Fibroblast of lung (primary cell): ENCODE results near the gene TMEM221. TPM values are rescaled to one million over a fixed set of nuclear protein-coding genes. Genes with fewer than 3 reads are reported as not detected.

Experiments
- DNase-seq, 2 donors: peaks; one replicate each; pipeline versions ENCODE4 v3.0.0 to v3.0.0-alpha.2; 2010; ENCODE audit warnings: low read depth in 2 of 2
- H2AFZ ChIP-seq: 2 replicates; pipeline ENCODE4 v1.5.1; 2012; ENCODE audit warnings: low read length, control low read depth, inconsistent platforms
- H3K27ac ChIP-seq: 2 replicates; pipeline ENCODE4 v1.5.1; 2011; ENCODE audit warnings: low read length, control low read depth; ENCODE audit not compliant: insufficient read depth
- H3K27me3 ChIP-seq: 2 replicates; pipeline ENCODE4 v1.5.1; 2011; ENCODE audit warnings: mild to moderate bottlenecking, low read length; ENCODE audit not compliant: control insufficient read depth, insufficient read depth
- H3K36me3 ChIP-seq: 2 replicates; pipeline ENCODE4 v1.5.1; 2011; ENCODE audit warnings: low read length; ENCODE audit not compliant: control insufficient read depth, insufficient read depth
- H3K4me1 ChIP-seq: 2 replicates; pipeline ENCODE4 v1.5.1; 2011; ENCODE audit warnings: low read length; ENCODE audit not compliant: control insufficient read depth, insufficient read depth; ENCODE audit errors: extremely low read depth
- H3K4me2 ChIP-seq: 2 replicates; pipeline ENCODE4 v1.5.1; 2011; ENCODE audit warnings: low read length, control low read depth; ENCODE audit not compliant: insufficient read depth; ENCODE audit errors: extremely low read depth
- H3K4me3 ChIP-seq, 4 experiments: fragments of 200-600 bp in 1 of 4; sonication (generic) in 1 of 4; replicated peaks in 1 of 4; 2 replicates each; pipeline ENCODE4 v1.5.1; 2011 to 2016; ENCODE audit warnings: low read length in 4 of 4, low read depth in 3 of 4, mild to moderate bottlenecking in 3 of 4, control low read depth in 2 of 4, inconsistent platforms in 1 of 4, mixed read lengths in 1 of 4; ENCODE audit not compliant: insufficient read depth in 1 of 4; ENCODE audit errors: control extremely low read depth in 1 of 4
- H3K79me2 ChIP-seq: 2 replicates; pipeline ENCODE4 v1.5.1; 2012; ENCODE audit warnings: mild to moderate bottlenecking, low read length, inconsistent platforms; ENCODE audit not compliant: control insufficient read depth, insufficient read depth
- H3K9ac ChIP-seq: 2 replicates; pipeline ENCODE4 v1.5.1; 2011; ENCODE audit warnings: mild to moderate bottlenecking, low read length, control low read depth; ENCODE audit not compliant: insufficient read depth
- H3K9me3 ChIP-seq: 2 replicates; pipeline ENCODE4 v1.5.1; 2012; ENCODE audit warnings: low read depth, low read length; ENCODE audit not compliant: control insufficient read depth, insufficient read depth
- H4K20me1 ChIP-seq: 2 replicates; pipeline ENCODE4 v1.5.1; 2011; ENCODE audit warnings: low read length; ENCODE audit not compliant: control insufficient read depth, insufficient read depth; ENCODE audit errors: extremely low read depth
- CTCF ChIP-seq, 2 donors: IDR thresholded peaks in 1 of 2; conservative IDR thresholded peaks in 1 of 2; 1 replicate in 1 of 2; 2 replicates in 1 of 2; pipeline ENCODE4 v1.5.1; 2011 to 2012; ENCODE audit warnings: low read length in 2 of 2, control low read depth in 1 of 2, inconsistent platforms in 1 of 2, low read depth in 1 of 2, mild to moderate bottlenecking in 1 of 2
- EZH2 ChIP-seq: IDR thresholded peaks from 2 replicates; pipeline ENCODE4 v1.5.1; 2012; ENCODE audit warnings: low read length, control low read depth, mild to moderate bottlenecking; ENCODE audit errors: missing control alignments
- polyA plus RNA-seq, 2 donors: library from polyadenylated mRNA; depleted of rRNA in 1 of 2; stranded (reverse) in 1 of 2; unstranded in 1 of 2; fragments of >200 nt; gene quantifications; 2 replicates each; pipeline ENCODE4 v1.2.1, GENCODE V29; 2011 to 2012; ENCODE audit warnings: missing spikeins in 1 of 2
- total RNA-seq: library from RNA; depleted of rRNA; stranded (reverse); fragments of >200 nt; gene quantifications from 2 replicates; pipeline ENCODE4 v1.2.1, GENCODE V29; 2014

Gene TMEM221
- total and polyA plus RNA-seq, 2 donors (not counting 1 experiment from before 2014, with no cell fraction given), result 0.17 TPM; not detected in 1

- no peak for DNase-seq
These were observed 45.2 kb downstream of the TMEM221 start for GRCh38 chr19:17402982-17403855.

DNA sequence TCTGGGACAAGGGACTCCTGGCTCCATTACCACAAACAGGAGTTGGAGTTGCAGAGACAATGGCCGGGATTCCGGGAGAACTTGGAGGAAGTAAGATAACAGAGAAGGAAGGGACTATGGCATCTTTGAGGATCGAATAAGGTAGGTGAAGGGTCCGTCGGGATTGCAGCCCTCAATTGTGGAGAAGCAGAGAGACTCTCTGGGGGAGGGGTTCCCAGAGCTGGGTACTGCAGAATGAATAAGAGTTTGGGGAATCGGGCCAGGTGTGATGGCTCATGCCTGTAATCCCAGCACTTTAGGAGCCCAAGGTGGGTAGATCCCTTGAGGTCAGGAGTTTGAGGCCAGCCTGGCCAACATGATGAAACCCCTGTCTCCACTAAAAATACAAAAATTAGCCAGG lies 46.8 kb downstream of the TMEM221 start:
- DNase-seq, result no peak
- no peak overlapping the region for H2AFZ ChIP-seq
- no peak for TF ChIP-seq EZH2
- no peak for TF ChIP-seq CTCF (conservative IDR thresholded peaks at IDR 0.05 in 1 of 2, IDR thresholded peaks at IDR 0.05 in 1 of 2; ENCODE audit: low read depth in 1 of 2, low read length in 2 of 2)
- no peaks in the 10 kb centered on the region for H3K36me3 ChIP-seq
- H3K4me1 ChIP-seq, result no peaks in the 10 kb centered on the region
- H4K20me1 ChIP-seq, result no peaks in the 10 kb centered on the region
- no peak overlapping the region for H3K27ac ChIP-seq
- H3K9me3 ChIP-seq, result no peaks in the 10 kb centered on the region
- H3K79me2 ChIP-seq, result no peaks in the 10 kb centered on the region
- no peak overlapping the region for H3K4me2 ChIP-seq
- H3K27me3 ChIP-seq, result no peaks in the 10 kb centered on the region
- H3K4me3 ChIP-seq, result no peak overlapping the region
- H3K9ac ChIP-seq, result no peak overlapping the region

More at GRCh38 chr19:17402982-17403855, 45.2 kb downstream of the TMEM221 start:
- Histone ChIP-seq H3K4me3 (no peak overlapping the region), H3K27ac (no peak overlapping the region), H3K79me2 (no peaks in the 10 kb centered on the region), H4K20me1 (no peaks in the 10 kb centered on the region), H3K27me3 (no peaks in the 10 kb centered on the region), H3K36me3 (no peaks in the 10 kb centered on the region), H3K9ac (no peak overlapping the region), H3K4me1 (no peaks in the 10 kb centered on the region), H2AFZ (no peak overlapping the region), H3K4me2 (no peak overlapping the region), H3K9me3 (no peaks in the 10 kb centered on the region)
- no peak for TF ChIP-seq EZH2
- TF ChIP-seq CTCF (conservative IDR thresholded peaks at IDR 0.05 in 1 of 2, IDR thresholded peaks at IDR 0.05 in 1 of 2; ENCODE audit: low read depth in 1 of 2, low read length in 2 of 2), result no peak

- no peak for DNase-seq
- no peaks in the 10 kb centered on the region for H3K4me1 ChIP-seq
- H3K4me2 ChIP-seq, result no peak overlapping the region
These were observed 49.5 kb downstream of the TMEM221 start for GRCh38 chr19:17398902-17399527.

More at GRCh38 chr19:17398902-17399527, 49.5 kb downstream of the TMEM221 start:
- H3K27me3 ChIP-seq, result peaks cover 3% of the 10 kb centered on the region
- no peaks in the 10 kb centered on the region for H4K20me1 ChIP-seq
- no peaks in the 10 kb centered on the region for H3K36me3 ChIP-seq
- no peak overlapping the region for H3K27ac ChIP-seq
- no peak overlapping the region for H3K4me3 ChIP-seq
- TF ChIP-seq CTCF (conservative IDR thresholded peaks at IDR 0.05 in 1 of 2, IDR thresholded peaks at IDR 0.05 in 1 of 2; ENCODE audit: low read depth in 1 of 2, low read length in 2 of 2) (no peak), EZH2 (no peak)
- no peak overlapping the region for H2AFZ ChIP-seq
- H3K9ac ChIP-seq, result no peak overlapping the region
- H3K9me3 ChIP-seq, result no peaks in the 10 kb centered on the region
- H3K79me2 ChIP-seq, result no peaks in the 10 kb centered on the region
